HepG2 (cell line): Measurements from ENCODE around the gene BICDL1. TPM values are rescaled to one million over a fixed set of nuclear protein-coding genes. Genes with fewer than 3 reads are reported as not detected.

Experiments used
- GPBP1L1 ChIP-seq: sonication (generic); formaldehyde crosslinking; IDR thresholded peaks from 2 replicates; pipeline ENCODE4 v1.5.0; 2020; ENCODE audit warnings: mild to moderate bottlenecking, missing genetic modification reagents
- KDM5A ChIP-seq: fragments of 200-600 bp; sonication (generic); IDR thresholded peaks from 2 replicates; pipeline ENCODE4 v1.7.0; 2018; ENCODE audit warnings: antibody characterized with exemption, mild to moderate bottlenecking, low read length, borderline replicate concordance
- MAF1 ChIP-seq: sonication (generic); formaldehyde crosslinking; IDR thresholded peaks from 2 replicates; pipeline ENCODE4 v1.5.0; 2020; ENCODE audit warnings: missing genetic modification reagents, borderline replicate concordance
- NFIC ChIP-seq: IDR thresholded peaks from 2 replicates; pipeline ENCODE4 v1.6.1; 2012; ENCODE audit warnings: mild to moderate bottlenecking, low read length, inconsistent platforms
- REST ChIP-seq, 2 experiments: IDR thresholded peaks; 2 replicates each; pipeline ENCODE4 v1.6.1; 2011 to 2012; ENCODE audit warnings: low read length in 2 of 2, borderline replicate concordance in 1 of 2, low read depth in 1 of 2, mild to moderate bottlenecking in 1 of 2, moderate library complexity in 1 of 2
- RXRB ChIP-seq: IDR thresholded peaks from 2 replicates; pipeline ENCODE4 v1.6.1; 2016; ENCODE audit warnings: borderline replicate concordance, missing genetic modification reagents, missing compliant biosample characterization
- ZNF253 ChIP-seq: sonication (generic); formaldehyde crosslinking; IDR thresholded peaks from 2 replicates; pipeline ENCODE4 v1.8.0; 2022; ENCODE audit warnings: mild to moderate bottlenecking, missing genetic modification reagents, borderline replicate concordance
- ZNF34 ChIP-seq: sonication (generic); formaldehyde crosslinking; IDR thresholded peaks from 2 replicates; pipeline ENCODE4 v1.4.0; 2020; ENCODE audit warnings: mild to moderate bottlenecking, missing genetic modification reagents, borderline replicate concordance
- ZNF362 ChIP-seq: sonication (generic); formaldehyde crosslinking; IDR thresholded peaks from 2 replicates; pipeline ENCODE4 v1.4.0; 2020; ENCODE audit warnings: missing genetic modification reagents, mild to moderate bottlenecking, borderline replicate concordance
- ZNF501 ChIP-seq: sonication (generic); formaldehyde crosslinking; IDR thresholded peaks from 2 replicates; pipeline ENCODE4 v1.5.1; 2020; ENCODE audit warnings: mild to moderate bottlenecking, moderate library complexity, missing genetic modification reagents
- ZNF556 ChIP-seq: sonication (generic); formaldehyde crosslinking; IDR thresholded peaks from 2 replicates; pipeline ENCODE4 v1.4.0; 2020; ENCODE audit warnings: mild to moderate bottlenecking, missing genetic modification reagents, borderline replicate concordance
- ZNF557 ChIP-seq: sonication (generic); formaldehyde crosslinking; IDR thresholded peaks from 2 replicates; pipeline ENCODE4 v1.4.0; 2020; ENCODE audit warnings: missing genetic modification reagents
- ZNF713 ChIP-seq: sonication (generic); formaldehyde crosslinking; IDR thresholded peaks from 2 replicates; pipeline ENCODE4 v1.4.0; 2020; ENCODE audit warnings: mild to moderate bottlenecking, missing genetic modification reagents
- ZZZ3 ChIP-seq: sonication (generic); formaldehyde crosslinking; IDR thresholded peaks from 2 replicates; pipeline ENCODE4 v1.4.0; 2020; ENCODE audit warnings: missing genetic modification reagents, mild to moderate bottlenecking, borderline replicate concordance
- polyA plus RNA-seq, 8 experiments: library from polyadenylated mRNA; depleted of rRNA in 3 of 8; stranded (reverse) in 7 of 8; unstranded in 1 of 8; fragments of >200 nt; fragmentation: Illumina TruSeq in 4 of 8; extraction: Trizol in 4 of 8; gene quantifications; 2 replicates each; pipeline versions ENCODE4 v1.2.1 to v1.2.3, GENCODE V29; 2011 to 2016; ENCODE audit warnings: low read depth in 4 of 8, missing spikeins in 1 of 8, mixed read lengths in 1 of 8; ENCODE audit not compliant: insufficient read depth in 1 of 8
- total RNA-seq, 5 experiments: library from RNA; depleted of rRNA; stranded (reverse); fragments of >200 nt; fragmentation: Illumina TruSeq; extraction: Trizol; gene quantifications; 2 replicates each; pipeline ENCODE4 v1.2.3, GENCODE V29; 2016; ENCODE audit warnings: low read depth in 1 of 5
- TF ChIP-seq, protein P1 (sequence below): sonication (generic); formaldehyde crosslinking; conservative IDR thresholded peaks from 2 replicates; pipeline ENCODE4 v1.4.0; 2020; ENCODE audit warnings: missing genetic modification reagents

BICDL1 gene
- total and polyA plus RNA-seq, 2 of the 13 experiments (the other 11 are each of a cell fraction or from before 2014, with no cell fraction given), result 3.6 to 9.7 TPM

- TF ChIP-seq ZNF556 (CRISPR knock-in tag) (peak; percentile 21; the same call in 1 of the 2 replicates), NFIC (no peak), ZNF34 (CRISPR knock-in tag) (no peak), MAF1 (CRISPR knock-in tag) (no peak), ZNF557 (CRISPR knock-in tag) (peak; percentile 48; the same call in 1 of the 2 replicates), ZNF362 (CRISPR knock-in tag) (peak; percentile 17; the same call in 1 of the 2 replicates), KDM5A (no peak; the same call in 1 of the 2 replicates), ZNF501 (CRISPR knock-in tag) (peak; percentile 88), REST (IDR thresholded peaks at IDR 0.05; ENCODE audit: borderline replicate concordance in 1 of 2, low read depth in 1 of 2, low read length in 2 of 2) (peak in 1 of 2 experiments; percentile 67; a peak in 2 of 4 replicates), GPBP1L1 (CRISPR knock-in tag) (no peak), ZZZ3 (CRISPR knock-in tag) (no peak), ZNF713 (CRISPR knock-in tag) (no peak), RXRB (CRISPR knock-in tag) (peak; percentile 66; the same call in 1 of the 2 replicates), ZNF253 (no peak)
- TF ChIP-seq, protein P1, sequence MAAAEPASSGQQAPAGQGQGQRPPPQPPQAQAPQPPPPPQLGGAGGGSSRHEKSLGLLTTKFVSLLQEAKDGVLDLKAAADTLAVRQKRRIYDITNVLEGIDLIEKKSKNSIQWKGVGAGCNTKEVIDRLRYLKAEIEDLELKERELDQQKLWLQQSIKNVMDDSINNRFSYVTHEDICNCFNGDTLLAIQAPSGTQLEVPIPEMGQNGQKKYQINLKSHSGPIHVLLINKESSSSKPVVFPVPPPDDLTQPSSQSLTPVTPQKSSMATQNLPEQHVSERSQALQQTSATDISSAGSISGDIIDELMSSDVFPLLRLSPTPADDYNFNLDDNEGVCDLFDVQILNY, result no peak
Observed at GRCh38 chr12:120086801-120087621, 98.0 kb downstream of the BICDL1 start (continued).
